Fibroblast of the conjunctiva (primary cell): ENCODE data around the gene CFAP77.

Experiments used
- DNase-seq: peaks from one replicate; pipeline ENCODE4 v3.0.0-alpha.2; 2010; ENCODE audit warnings: low read depth

Gene CFAP77

GRCh38 chr9:132408521-132408920, 1.5 kb upstream of the CFAP77 start:
- DNase-seq, result no peak

GRCh38 chr9:132410642-132411041, 631 bp downstream of the CFAP77 start:
- DNase-seq, result no peak

- no peak for DNase-seq
Observed at GRCh38 chr9:132411091-132411508, 1.1 kb downstream of the CFAP77 start.

GRCh38 chr9:132412089-132412488, 2.1 kb downstream of the CFAP77 start:
- DNase-seq, result no peak

GRCh38 chr9:132413926-132414325, 3.9 kb downstream of the CFAP77 start:
- DNase-seq, result no peak

GRCh38 chr9:132414731-132415130, 4.7 kb downstream of the CFAP77 start:
- DNase-seq, result no peak

- DNase-seq, result no peak
Observed at GRCh38 chr9:132415181-132415580, 5.2 kb downstream of the CFAP77 start.

- DNase-seq, result no peak
Observed at GRCh38 chr9:132418726-132419363, 8.8 kb downstream of the CFAP77 start.

GRCh38 chr9:132422574-132422973, 12.6 kb downstream of the CFAP77 start:
- DNase-seq, result no peak

GRCh38 chr9:132423503-132423902, 13.5 kb downstream of the CFAP77 start:
- DNase-seq, result no peak

GRCh38 chr9:132424857-132425674, 15.1 kb downstream of the CFAP77 start:
- DNase-seq, result no peak

GRCh38 chr9:132425675-132426062, 15.7 kb downstream of the CFAP77 start:
- no peak for DNase-seq

- DNase-seq, result no peak
Observed at GRCh38 chr9:132426639-132427414, 16.8 kb downstream of the CFAP77 start.

GRCh38 chr9:132430998-132431397, 21.0 kb downstream of the CFAP77 start:
- no peak for DNase-seq

GRCh38 chr9:132434881-132435280, 24.9 kb downstream of the CFAP77 start:
- DNase-seq, result no peak

GRCh38 chr9:132439153-132439552, 29.1 kb downstream of the CFAP77 start:
- no peak for DNase-seq

- no peak for DNase-seq
Observed at GRCh38 chr9:132440735-132441134, 30.7 kb downstream of the CFAP77 start.

GRCh38 chr9:132441404-132441803, 31.4 kb downstream of the CFAP77 start:
- DNase-seq, result no peak

- DNase-seq, result no peak
Observed at GRCh38 chr9:132443951-132444607, 34.1 kb downstream of the CFAP77 start.

GRCh38 chr9:132446887-132447286, 36.9 kb downstream of the CFAP77 start:
- no peak for DNase-seq

GRCh38 chr9:132447346-132447745, 37.3 kb downstream of the CFAP77 start:
- no peak for DNase-seq

- DNase-seq, result no peak
Observed at GRCh38 chr9:132447902-132448301, 37.9 kb downstream of the CFAP77 start.
